Activated CD4-positive, CD25-positive, alpha-beta regulatory T cell treated with anti-CD3 and anti-CD28 coated beads, Interleukin-2, amount 50 U/mL, for 16 hours (primary cell): Measurements from ENCODE around the gene KRT27.
A peak's percentile ranks its signal among the peaks of the same experiment; 100 is the strongest.
"Not testable (repeated sequence)": the region's sequence is repeated elsewhere in the genome, so short reads cannot be mapped to it uniquely, and the experiment has no call there.

Source experiments
- DNase-seq: peaks from one replicate; pipeline ENCODE4 v3.0.0-alpha.2; 2020; ENCODE audit warnings: low read depth, low spot score

Gene KRT27

DNA sequence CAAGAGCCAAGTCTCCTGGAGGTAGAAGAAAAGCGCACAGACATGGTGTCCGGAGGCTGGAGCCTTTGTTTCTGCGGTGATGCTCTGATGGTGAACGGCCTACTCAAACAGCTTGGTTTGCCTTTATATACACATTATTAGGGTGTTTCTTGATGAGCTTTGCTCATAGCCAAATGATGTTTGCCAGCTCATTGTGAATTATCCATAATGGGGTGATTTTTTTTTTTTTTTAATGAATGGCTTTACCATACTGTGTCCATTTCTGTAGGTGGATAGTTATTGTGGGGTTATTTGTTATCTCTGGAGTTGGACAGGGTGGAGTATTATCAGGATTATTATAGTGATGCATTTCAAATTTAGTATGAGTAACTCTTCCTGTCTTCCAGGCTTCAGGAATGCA, at the start of gene KRT27:
Gene KRT27, minus strand, starts transcription at position 101 of the 400 bp plus-strand sequence. Its CDS starts 57 bp downstream, at position 44.
- DNase-seq = no peak

- DNase-seq = no peak
These were observed 47.9 kb upstream of the KRT27 start for GRCh38 chr17:40830085-40830776.

DNA sequence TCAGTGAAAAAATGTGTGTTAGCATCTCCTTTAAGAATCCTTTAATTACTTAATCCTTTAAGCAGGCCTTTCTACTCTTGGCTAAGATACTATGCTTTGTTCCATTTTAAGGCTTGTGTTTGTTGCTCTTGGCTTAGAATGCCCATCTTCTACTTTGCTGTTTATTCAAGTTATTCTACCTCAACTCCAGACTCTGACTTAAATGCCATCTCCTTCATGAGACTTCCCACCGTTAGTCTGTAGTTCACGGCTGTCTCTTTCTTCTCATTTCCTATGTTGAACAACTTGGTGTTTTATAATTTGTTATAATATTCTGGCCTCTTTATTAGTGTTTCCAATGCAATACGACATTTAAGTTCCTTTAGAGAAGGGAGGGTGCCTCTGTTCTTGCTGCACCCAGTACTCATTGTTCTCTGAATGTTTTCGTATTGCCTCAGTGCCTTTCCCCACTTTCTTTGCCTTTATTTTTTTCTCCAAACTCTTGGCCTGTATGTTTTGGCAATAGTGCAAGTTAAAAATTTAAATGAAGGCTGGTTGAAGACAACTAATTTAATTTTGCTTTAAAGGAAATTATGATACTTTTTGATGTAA, 46.2 kb upstream of the KRT27 start:
- no peak for DNase-seq

- no peak for DNase-seq
These were observed 45.5 kb upstream of the KRT27 start for GRCh38 chr17:40827746-40828453.

DNA sequence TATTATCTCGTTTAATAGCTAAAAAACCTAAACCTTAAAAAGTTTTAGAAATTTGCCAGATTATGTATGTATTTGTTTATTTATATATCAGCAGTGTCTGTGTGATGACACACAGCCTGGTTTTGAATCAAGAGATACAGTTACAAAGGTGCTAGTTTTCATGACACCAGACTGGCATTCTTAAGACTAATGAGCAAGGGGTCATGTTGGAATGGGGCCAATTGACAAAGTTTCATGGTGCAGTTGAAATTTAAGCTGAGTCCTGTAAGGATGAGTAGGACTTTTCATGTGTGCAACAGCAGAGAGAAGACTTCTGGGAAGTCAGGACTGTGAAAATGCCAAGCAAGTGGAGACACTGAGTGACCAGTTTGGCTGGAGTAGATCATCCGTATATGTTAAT, 43.2 kb upstream of the KRT27 start:
- DNase-seq = no peak

DNA sequence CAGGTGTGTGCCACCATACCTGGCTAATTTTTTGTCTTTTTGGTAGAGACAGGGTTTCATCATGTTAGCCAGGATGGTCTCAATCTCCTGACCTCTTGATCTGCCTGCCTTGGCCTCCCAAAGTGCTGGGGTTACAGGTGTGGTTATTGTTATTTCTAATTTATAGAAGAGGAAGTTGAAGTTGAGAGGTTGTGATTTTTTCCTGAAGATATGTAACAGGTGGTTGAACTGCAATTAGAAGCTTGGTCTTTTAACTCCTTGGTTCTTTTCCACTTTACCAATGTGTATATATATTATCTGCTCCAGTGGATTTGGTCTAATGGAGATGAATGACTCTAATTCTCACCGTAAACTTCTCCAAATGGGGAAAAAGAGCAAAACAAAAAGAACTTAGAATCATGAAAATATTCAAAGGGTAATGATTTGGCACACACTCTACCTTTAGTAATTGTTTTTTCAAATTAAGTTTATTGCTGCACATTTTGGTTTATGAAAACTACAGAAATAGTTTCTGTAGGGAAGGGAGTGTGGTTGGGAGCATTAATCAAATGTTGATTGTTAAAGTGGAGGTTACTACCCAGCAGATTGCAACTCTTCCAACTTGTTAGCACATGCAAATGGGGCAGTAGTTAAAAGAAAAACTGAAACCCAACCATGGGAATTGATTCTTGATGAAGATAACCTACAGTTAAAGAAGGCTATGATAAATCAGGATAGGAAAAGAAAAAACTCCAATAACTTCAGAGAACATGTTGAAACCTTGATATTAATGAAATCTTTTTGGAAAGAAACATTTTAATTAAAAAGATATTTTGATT, 41.9 kb upstream of the KRT27 start:
- DNase-seq = no peak

DNA sequence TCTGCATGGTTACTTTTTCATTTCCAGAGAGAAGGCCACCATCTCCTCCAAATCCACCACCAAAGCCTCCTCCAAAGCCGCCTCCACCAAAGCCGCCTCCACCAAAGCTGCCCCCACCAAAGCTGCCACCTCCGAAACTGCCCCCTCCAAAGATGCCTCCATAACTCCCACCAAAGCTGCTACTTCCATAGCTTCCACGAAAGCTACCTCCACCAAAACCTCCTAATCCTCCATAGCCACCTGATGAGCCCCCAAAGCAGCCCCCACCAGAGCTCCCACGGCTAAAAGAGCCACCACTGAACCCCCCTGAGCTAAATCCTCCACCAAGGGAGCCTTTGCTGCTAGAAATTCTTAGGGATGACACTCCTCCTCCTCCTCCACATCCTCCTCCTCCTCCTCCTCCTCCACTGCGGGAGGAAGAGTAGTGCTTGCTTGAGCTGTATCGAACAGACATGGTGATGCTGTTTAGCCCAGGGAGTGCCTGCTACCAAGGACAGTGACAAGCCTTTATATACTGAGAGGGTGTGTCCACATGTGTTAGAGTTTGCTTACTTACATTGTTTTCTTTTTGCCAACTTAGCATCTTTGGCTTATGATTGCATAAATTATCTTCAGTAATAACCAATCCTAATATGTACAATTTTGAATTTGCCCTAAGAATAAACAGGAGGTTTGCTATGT, 39.9 kb upstream of the KRT27 start, which contains the start of gene KRT10:
Gene KRT10, minus strand, starts transcription at position 483 of the 681 bp plus-strand sequence. Its CDS starts 29 bp downstream, at position 454.
- no peak for DNase-seq

- no peak for DNase-seq
These were observed 39.2 kb upstream of the KRT27 start for GRCh38 chr17:40821536-40821935.

- no peak for DNase-seq
These were observed 38.0 kb upstream of the KRT27 start for GRCh38 chr17:40820228-40820838.

GRCh38 chr17:40819528-40820125, 37.3 kb upstream of the KRT27 start:
- DNase-seq = no peak

DNA sequence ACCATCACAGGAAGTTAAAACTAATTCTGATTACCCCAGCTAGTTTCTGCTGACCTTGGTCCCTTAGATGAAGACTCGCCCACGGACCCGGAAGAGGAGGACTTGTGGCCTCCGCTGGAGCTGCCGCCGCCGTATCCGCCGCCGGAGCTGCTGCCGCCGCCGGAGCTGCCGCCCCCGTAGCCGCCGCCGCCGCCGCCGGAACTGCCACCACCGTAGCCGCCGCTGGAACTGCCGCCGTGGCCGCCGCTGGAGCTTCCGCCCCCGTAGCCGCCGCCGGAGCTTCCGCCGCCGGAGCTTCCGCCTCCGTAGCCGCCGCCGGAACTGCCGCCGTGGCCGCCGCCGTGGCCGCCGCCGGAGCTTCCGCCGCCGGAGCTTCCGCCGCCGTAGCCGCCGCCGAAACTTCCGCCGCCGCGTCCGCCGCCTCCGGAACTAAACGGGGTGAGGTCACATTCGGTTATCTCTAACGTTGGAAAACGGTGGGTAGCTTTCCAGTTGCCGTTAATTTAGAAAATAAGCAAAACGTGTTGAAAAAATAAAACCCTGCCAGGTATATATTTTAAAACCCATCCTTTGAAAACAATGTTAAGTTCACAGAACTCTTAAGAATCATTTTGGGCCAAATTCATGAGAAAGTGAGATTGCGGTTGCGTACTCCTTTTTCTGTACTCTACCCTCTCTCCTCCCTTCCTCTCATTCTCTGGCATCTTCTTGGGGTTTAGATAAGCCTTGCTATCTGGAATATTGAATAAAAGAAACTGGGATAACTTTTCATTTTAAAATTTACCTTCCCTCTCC, 36.6 kb upstream of the KRT27 start:
- peak; percentile 69 for DNase-seq

DNA sequence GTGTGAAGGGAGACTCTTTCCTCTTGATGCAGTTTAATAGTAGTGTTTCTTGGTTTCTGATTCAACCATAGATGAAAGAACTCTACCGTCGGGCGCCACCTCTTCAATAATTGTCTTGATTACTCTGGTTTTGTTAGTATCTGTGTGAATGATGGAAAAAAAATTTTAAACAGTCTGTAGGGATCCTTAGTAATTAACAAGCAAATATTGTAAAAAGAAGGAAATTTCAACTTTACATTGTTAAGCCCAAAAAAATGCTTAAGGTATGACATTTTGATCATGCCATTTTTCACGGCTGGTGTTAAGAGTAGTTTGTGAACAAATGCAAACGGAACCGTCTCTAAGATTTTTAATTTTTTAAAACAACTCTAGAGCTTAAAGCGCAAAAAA, 36.0 kb upstream of the KRT27 start:
- DNase-seq = no peak

- DNase-seq = no peak
These were observed 34.8 kb upstream of the KRT27 start for GRCh38 chr17:40817103-40817682.

DNA sequence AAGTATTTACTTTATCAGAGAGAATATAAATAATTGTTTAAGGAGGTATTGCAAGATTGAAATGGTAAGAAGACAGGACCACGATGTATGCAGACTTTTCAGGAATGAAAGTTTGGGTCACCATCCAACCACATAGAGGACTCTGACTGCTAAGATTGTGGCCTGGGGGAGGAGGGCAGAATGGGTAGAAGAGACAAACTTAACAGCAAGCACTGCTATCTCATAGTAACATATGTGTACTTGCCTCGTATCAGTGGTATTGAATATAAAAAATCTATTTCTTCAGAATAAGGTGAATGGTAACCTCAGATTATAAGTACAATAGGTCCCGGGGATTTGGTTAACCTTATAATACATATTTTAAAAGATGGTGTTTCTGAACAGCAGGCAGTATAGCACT, 34.2 kb upstream of the KRT27 start:
- no peak for DNase-seq

- DNase-seq = no peak
These were observed 33.0 kb upstream of the KRT27 start for GRCh38 chr17:40815381-40815780.

DNA sequence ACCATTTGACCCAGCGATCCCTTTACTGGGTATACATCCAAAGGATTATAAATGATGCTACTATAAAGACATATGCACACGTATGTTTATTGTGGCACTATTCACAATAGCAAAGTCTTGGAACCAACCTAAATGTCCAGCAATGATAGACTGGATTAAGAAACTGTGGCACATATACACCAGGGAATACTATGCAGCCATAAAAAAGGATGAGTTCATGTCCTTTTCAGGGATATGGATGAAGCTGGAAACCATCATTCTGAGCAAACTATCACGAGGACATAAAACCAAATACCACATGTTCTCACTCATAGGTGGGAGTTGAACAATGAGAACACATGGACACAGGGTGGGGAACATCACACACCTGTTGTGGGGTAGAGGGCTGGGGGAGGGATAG, 32.3 kb upstream of the KRT27 start:
- not testable (repeated sequence) for DNase-seq

DNA sequence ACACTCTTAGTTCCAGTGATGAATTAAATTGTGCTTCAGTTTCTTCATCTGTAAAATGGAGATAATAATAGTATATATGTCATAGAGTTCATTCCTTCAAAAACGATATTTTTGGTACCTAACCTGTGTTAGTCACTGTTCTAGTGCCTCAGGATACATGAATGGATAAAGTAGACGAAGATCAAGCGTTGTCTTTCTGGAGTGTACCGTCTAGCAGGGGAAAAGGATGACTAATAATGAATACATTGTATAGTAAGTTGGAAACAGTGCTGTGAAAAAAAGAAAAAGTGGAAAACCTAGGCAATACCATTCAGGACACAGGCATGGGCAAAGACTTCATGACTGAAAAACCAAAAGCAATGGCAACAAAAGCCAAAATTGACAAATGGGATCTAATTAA, 31.5 kb upstream of the KRT27 start:
- DNase-seq = no peak

DNA sequence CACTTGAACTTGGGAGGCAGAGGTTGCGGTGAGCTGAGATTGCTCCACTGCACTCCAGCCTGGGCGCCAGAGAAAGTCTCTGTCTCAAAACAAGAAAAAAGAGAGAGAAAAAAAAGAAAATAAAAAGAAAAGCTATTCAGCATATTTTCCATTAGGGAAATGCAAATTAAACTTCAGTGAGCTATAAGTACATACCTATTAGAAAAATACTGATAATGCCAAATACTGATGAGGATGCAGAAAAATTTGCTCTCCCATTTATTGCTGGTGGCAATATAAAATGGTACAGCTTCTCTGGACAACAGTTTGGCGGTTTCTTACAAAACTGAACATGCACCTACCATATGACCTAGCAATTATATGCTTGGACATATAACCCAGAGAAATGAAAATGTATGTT, 30.3 kb upstream of the KRT27 start:
- DNase-seq = no peak

DNA sequence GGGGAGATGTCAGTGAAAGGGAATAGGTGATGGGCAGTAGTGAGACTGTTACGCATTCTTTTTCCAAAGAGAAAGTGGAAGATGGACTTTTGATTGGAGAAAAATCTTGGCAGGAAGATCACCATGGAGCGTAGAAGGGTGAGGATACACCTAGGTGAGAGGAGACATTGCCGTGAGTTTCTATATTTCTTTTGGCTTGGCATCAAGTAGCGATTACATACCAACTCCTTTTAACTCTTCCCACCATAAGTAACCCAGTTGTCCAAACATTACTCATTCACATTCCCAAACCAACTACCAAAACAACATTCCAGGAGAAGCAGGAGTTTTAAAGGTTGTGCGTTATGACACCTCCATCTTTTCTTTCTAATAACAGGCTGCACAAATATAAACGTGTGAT, 28.1 kb upstream of the KRT27 start:
- no peak for DNase-seq
